ENCODE results near the gene ZNF3.
A peak's percentile ranks its signal among the peaks of the same experiment; 100 is the strongest.

Gene ZNF3

GRCh38 chr7:100087055-100087750, 5.7 kb upstream of the ZNF3 start:
- TF ChIP-seq ZNF239 (tag by site-specific recombination; IDR thresholded peaks at IDR 0.05), result no peak
- TF ChIP-seq ZNF140 (tag by site-specific recombination; IDR thresholded peaks at IDR 0.05), result no peak
- no peak for TF ChIP-seq ZFP41 (tag by site-specific recombination; IDR thresholded peaks at IDR 0.05; ENCODE audit: borderline replicate concordance)
- no peak for TF ChIP-seq ZNF791 (tag by site-specific recombination; IDR thresholded peaks at IDR 0.05)
- TF ChIP-seq MEIS1 (CRISPR knock-in tag; IDR thresholded peaks at IDR 0.05; ENCODE audit: borderline replicate concordance), result no peak
- TF ChIP-seq ZBTB1 (tag by site-specific recombination; IDR thresholded peaks at IDR 0.05), result no peak
- no peak for TF ChIP-seq GLIS1 (tag by site-specific recombination; IDR thresholded peaks at IDR 0.05)
- no peak for TF ChIP-seq KLF7 (tag by site-specific recombination; IDR thresholded peaks at IDR 0.05; ENCODE audit: borderline replicate concordance)
- TF ChIP-seq, protein P1, sequence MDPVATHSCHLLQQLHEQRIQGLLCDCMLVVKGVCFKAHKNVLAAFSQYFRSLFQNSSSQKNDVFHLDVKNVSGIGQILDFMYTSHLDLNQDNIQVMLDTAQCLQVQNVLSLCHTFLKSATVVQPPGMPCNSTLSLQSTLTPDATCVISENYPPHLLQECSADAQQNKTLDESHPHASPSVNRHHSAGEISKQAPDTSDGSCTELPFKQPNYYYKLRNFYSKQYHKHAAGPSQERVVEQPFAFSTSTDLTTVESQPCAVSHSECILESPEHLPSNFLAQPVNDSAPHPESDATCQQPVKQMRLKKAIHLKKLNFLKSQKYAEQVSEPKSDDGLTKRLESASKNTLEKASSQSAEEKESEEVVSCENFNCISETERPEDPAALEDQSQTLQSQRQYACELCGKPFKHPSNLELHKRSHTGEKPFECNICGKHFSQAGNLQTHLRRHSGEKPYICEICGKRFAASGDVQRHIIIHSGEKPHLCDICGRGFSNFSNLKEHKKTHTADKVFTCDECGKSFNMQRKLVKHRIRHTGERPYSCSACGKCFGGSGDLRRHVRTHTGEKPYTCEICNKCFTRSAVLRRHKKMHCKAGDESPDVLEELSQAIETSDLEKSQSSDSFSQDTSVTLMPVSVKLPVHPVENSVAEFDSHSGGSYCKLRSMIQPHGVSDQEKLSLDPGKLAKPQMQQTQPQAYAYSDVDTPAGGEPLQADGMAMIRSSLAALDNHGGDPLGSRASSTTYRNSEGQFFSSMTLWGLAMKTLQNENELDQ (tag by site-specific recombination; IDR thresholded peaks at IDR 0.05; ENCODE audit: low read depth), result no peak
- ChIA-PET CTCF (no interaction called here), POLR2A (interaction anchor here (7.9 kb wide), 1 partner anchor 13 kb away, joined by 115 read pairs; the partner anchor contains the start of genes AP4M1 and MCM7)
- H3K9me3 ChIP-seq (ENCODE audit: control insufficient read depth, insufficient read depth, low read depth, low read length), result no peaks in the 10 kb centered on the region
- H3K4me1 ChIP-seq (ENCODE audit: control insufficient read depth, insufficient read depth, low read length), result peaks cover 8% of the 10 kb centered on the region
- H3K27ac ChIP-seq (ENCODE audit: extremely low read depth, low read depth, low read length), result no peak overlapping the region
- no peak overlapping the region for H3K4me3 ChIP-seq (ENCODE audit: low read depth, low read length)
- H3K36me3 ChIP-seq (ENCODE audit: control insufficient read depth in 2 of 2, insufficient read depth in 1 of 2, low read length in 2 of 2), result peaks cover 8 to 20% of the 10 kb centered on the region in 2 experiments

GRCh38 chr7:100085515-100085914, 4.0 kb upstream of the ZNF3 start:
- ChIA-PET CTCF (interaction anchor here (1.3 kb wide), 1 partner anchor 47 kb away, joined by 4 read pairs; no protein-coding TSS in a partner anchor), POLR2A (no interaction called here)
- no peaks in the 10 kb centered on the region for H3K9me3 ChIP-seq (ENCODE audit: control insufficient read depth, insufficient read depth, low read depth, low read length)
- H3K4me1 ChIP-seq (ENCODE audit: control insufficient read depth, insufficient read depth, low read length), result peaks cover 8% of the 10 kb centered on the region
- H3K27ac ChIP-seq (ENCODE audit: extremely low read depth, low read depth, low read length), result no peak overlapping the region
- TF ChIP-seq ZNF544 (tag by site-specific recombination; IDR thresholded peaks at IDR 0.05), result no peak
- TF ChIP-seq HOXA7 (CRISPR knock-in tag; IDR thresholded peaks at IDR 0.05; ENCODE audit: borderline replicate concordance), result no peak
- no peak for TF ChIP-seq WT1 (tag by site-specific recombination; IDR thresholded peaks at IDR 0.05)
- TF ChIP-seq BCL6B (tag by site-specific recombination; IDR thresholded peaks at IDR 0.05), result 0 out of 2 replicates have a peak, but pooled peaks have one; percentile 23
- no peak for TF ChIP-seq ZNF629 (tag by site-specific recombination; IDR thresholded peaks at IDR 0.05)
- 0 out of 2 replicates have a peak, but pooled peaks have one; percentile 8 for TF ChIP-seq PRDM10 (tag by site-specific recombination; IDR thresholded peaks at IDR 0.05)
- TF ChIP-seq, protein P2, sequence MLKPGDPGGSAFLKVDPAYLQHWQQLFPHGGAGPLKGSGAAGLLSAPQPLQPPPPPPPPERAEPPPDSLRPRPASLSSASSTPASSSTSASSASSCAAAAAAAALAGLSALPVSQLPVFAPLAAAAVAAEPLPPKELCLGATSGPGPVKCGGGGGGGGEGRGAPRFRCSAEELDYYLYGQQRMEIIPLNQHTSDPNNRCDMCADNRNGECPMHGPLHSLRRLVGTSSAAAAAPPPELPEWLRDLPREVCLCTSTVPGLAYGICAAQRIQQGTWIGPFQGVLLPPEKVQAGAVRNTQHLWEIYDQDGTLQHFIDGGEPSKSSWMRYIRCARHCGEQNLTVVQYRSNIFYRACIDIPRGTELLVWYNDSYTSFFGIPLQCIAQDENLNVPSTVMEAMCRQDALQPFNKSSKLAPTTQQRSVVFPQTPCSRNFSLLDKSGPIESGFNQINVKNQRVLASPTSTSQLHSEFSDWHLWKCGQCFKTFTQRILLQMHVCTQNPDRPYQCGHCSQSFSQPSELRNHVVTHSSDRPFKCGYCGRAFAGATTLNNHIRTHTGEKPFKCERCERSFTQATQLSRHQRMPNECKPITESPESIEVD (tag by site-specific recombination; IDR thresholded peaks at IDR 0.05), result no peak
- no peak for TF ChIP-seq ZNF423 (tag by site-specific recombination; IDR thresholded peaks at IDR 0.05)
- H3K36me3 ChIP-seq (ENCODE audit: control insufficient read depth in 2 of 2, insufficient read depth in 1 of 2, low read length in 2 of 2), result peaks cover 3 to 4% of the 10 kb centered on the region in 2 experiments; a peak in 2 of 3 replicates
- H3K4me3 ChIP-seq (ENCODE audit: low read depth, low read length), result no peak overlapping the region

Data from HEK293 (cell line).